Adrenal gland (tissue), 5 donors: Measurements from ENCODE around the gene AGAP1.

Experiments
- POLR2A ChIP-seq, 2 donors: fragments of 450-650 bp; IDR thresholded peaks; one replicate each; pipeline ENCODE4 v1.6.1; 2017; ENCODE audit warnings: antibody characterized with exemption in 2 of 2, mild to moderate bottlenecking in 2 of 2, moderate library complexity in 1 of 2
- TF ChIP-seq, protein P1 (sequence below), 6 experiments: fragments of 450-650 bp in 4 of 6; fragments of 200-600 bp in 2 of 6; sonication (generic) in 1 of 6; IDR thresholded peaks; 1 replicate in 5 of 6; 2 replicates in 1 of 6; pipeline versions ENCODE4 v1.5.1 to v1.8.0; 2016 to 2021; ENCODE audit warnings: antibody characterized with exemption in 6 of 6, mild to moderate bottlenecking in 2 of 6, moderate library complexity in 1 of 6
- donor health status: DM: no; HTN: no; CAD: no.

DNA sequence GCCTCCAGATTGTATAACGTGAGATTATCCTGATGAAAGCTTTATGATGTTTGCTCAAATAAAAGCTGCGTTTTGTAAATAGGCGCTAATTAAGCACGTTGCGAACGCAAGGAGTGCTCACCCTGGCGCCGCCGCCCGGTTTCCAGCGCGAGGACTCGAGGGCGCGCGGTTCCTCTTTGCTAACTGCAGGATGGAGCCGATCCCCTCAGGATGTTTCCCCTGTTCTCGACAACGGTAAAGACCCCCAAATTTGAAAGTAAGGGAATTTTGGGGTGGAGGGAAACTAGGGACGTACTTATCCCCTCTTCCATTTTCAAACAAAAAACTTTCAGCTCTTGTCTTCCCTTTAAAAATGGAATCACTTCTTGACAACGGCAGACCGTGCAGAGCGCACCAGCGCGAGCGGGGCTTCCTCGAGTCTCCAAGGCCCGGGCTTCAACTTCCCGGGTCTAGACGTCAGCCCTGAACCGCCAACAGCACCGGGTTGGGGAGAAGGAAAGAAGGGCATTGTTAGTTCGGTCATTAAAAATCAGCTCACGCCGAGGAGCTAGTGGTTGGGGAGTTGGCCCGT is 675.4 kb downstream of the AGAP1 start:
- TF ChIP-seq, protein P1, sequence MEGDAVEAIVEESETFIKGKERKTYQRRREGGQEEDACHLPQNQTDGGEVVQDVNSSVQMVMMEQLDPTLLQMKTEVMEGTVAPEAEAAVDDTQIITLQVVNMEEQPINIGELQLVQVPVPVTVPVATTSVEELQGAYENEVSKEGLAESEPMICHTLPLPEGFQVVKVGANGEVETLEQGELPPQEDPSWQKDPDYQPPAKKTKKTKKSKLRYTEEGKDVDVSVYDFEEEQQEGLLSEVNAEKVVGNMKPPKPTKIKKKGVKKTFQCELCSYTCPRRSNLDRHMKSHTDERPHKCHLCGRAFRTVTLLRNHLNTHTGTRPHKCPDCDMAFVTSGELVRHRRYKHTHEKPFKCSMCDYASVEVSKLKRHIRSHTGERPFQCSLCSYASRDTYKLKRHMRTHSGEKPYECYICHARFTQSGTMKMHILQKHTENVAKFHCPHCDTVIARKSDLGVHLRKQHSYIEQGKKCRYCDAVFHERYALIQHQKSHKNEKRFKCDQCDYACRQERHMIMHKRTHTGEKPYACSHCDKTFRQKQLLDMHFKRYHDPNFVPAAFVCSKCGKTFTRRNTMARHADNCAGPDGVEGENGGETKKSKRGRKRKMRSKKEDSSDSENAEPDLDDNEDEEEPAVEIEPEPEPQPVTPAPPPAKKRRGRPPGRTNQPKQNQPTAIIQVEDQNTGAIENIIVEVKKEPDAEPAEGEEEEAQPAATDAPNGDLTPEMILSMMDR (IDR thresholded peaks at IDR 0.05): no peak
- TF ChIP-seq POLR2A (IDR thresholded peaks at IDR 0.05): no peak
